GM13976 (cell line): ENCODE data around the gene XRCC1.
"Not testable (repeated sequence)": the region's sequence is repeated elsewhere in the genome, so short reads cannot be mapped to it uniquely, and the experiment has no call there.

Experiments
- DNase-seq: peaks from one replicate; pipeline ENCODE4 v3.0.0; 2012; ENCODE audit warnings: low spot score
- in situ Hi-C: fragments of 300-500 bp; cut with MboI; formaldehyde crosslinking; loops from one replicate; pipeline ENCODE4 v1.12.0; 2022; ENCODE audit warnings: low sequenced_read_pairs, mixed read lengths, inconsistent platforms; ENCODE audit not compliant: unreplicated experiment
- TF ChIP-seq, protein P1 (sequence below): IDR thresholded peaks from 2 replicates; pipeline ENCODE4 v1.5.1; 2012; ENCODE audit warnings: borderline replicate concordance, mild to moderate bottlenecking; ENCODE audit not compliant: insufficient read depth; ENCODE audit errors: extremely low read depth, missing control alignments, control extremely low read depth

The XRCC1 gene

DNA sequence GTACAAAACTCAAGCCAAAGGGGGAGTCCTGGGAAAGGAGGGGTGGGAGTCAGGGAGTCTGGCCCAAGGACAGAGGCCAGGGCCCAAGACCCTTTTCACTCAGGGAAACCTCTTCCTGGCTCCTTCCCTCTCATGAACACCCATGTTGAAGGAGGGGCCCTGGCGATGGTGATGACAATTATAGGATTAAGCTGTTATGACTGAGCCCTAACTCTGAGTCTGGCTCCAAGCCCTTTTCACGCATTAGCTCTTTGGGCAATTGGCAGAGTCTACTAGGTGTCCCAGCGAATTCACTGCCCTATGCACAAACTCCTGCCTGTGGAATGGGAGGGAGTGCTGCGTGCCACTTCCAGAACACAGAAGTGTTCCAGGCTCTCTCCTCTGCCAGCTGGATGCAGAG, 21.7 kb downstream of the XRCC1 start:
- in situ Hi-C loops, result no loop called here

DNA sequence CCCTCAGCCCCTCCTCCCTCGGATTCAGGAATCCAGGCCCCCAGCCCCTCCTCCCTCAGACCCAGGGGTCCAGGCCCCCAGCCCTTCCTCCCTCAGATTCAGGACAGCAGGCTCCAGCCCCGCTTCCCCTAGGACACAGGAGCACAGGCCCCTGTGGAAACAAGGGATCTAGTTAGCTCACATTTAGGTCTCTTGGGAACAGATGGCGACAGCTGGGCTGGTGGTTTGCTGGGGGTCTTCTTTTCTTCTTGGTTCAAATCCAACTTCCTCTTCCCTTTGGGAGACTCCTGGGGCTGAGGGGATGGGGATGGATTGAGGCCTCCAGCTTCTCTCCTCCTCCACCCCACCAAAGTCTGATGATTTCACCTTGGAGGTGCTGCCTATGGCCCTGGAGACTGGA, 22.7 kb downstream of the XRCC1 start:
- TF ChIP-seq, protein P1, sequence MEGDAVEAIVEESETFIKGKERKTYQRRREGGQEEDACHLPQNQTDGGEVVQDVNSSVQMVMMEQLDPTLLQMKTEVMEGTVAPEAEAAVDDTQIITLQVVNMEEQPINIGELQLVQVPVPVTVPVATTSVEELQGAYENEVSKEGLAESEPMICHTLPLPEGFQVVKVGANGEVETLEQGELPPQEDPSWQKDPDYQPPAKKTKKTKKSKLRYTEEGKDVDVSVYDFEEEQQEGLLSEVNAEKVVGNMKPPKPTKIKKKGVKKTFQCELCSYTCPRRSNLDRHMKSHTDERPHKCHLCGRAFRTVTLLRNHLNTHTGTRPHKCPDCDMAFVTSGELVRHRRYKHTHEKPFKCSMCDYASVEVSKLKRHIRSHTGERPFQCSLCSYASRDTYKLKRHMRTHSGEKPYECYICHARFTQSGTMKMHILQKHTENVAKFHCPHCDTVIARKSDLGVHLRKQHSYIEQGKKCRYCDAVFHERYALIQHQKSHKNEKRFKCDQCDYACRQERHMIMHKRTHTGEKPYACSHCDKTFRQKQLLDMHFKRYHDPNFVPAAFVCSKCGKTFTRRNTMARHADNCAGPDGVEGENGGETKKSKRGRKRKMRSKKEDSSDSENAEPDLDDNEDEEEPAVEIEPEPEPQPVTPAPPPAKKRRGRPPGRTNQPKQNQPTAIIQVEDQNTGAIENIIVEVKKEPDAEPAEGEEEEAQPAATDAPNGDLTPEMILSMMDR, result no peak
- DNase-seq, result no peak
- in situ Hi-C loops, result no loop called here

More for the DNA sequence above, 21.7 kb downstream of the XRCC1 start:
- TF ChIP-seq, protein P1, result no peak
- DNase-seq, result no peak

DNA sequence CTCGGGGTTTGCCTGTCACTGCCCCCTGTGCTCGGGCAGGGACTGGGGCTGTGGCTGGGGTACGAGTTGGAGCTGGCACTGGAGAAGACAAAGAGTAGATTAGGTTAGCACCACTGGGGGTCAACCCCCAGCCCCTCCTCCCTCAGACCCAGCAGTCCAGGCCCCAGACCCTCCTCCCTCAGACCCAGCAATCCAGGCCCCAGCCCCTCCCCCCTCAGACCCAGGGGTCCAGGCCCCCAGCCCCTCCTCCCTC, 23.2 kb downstream of the XRCC1 start:
- in situ Hi-C loops, result no loop called here
- no peak for DNase-seq
- TF ChIP-seq, protein P1, result no peak

DNA sequence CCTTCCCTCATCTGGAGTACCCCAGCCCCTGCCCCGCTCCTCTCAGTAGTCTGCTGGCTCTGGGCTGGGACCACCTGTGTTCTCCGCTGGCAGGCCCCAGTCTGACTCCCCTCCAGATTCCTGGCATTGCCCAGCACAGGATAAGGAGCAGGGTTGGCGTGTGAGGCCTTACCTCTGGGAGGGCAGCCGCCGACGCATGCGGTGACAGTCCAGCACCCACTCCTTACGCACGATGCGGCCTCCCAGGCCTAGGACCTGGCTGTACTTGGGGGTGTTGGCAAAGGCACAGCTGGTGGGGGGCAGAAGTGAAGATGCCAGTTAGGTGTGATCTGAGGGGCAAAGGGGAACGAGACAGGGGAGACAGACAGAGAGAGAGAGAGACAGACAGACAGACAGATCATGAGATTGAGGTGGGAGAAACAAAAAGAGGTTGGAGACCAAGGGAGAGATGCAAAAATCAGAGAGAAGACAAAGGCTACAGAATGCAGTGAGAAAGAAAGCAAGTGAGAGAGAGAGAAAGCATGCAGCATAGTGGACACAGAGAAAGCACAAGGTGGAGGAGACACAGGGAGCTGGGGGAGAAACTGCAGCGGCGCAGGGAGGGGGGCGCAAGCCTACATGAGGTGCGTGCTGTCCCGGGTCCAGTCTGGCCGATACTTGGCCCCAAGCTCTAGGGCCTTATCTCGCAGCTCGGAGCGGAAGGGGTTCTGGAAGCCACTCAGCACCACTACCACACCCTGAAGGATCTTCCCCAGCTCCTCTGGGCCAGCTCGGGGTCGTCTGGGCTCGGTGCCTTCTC, 23.7 kb downstream of the XRCC1 start:
- no peak for DNase-seq
- in situ Hi-C loops, result no loop called here
- TF ChIP-seq, protein P1, result no peak

DNA sequence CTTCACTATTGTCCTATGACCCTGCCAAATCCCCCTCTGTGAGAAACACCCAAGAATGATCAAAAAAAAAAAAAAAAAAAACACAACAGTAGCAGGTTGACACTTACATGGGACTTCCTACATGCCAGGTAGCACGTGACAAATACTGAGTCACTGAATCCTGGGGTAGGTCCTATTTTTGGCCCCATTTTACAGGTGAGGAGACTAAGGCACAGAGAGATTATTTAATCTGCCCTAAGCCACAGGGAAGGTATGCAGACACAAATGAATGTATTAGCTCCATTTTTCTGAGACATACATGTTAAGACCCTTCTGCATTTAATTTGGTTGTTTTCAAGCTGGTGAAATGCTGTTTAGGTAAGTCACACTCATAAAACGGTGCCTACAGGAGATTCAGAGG, 26.6 kb downstream of the XRCC1 start:
- no peak for DNase-seq
- in situ Hi-C loops, result no loop called here
- TF ChIP-seq, protein P1, result no peak

DNA sequence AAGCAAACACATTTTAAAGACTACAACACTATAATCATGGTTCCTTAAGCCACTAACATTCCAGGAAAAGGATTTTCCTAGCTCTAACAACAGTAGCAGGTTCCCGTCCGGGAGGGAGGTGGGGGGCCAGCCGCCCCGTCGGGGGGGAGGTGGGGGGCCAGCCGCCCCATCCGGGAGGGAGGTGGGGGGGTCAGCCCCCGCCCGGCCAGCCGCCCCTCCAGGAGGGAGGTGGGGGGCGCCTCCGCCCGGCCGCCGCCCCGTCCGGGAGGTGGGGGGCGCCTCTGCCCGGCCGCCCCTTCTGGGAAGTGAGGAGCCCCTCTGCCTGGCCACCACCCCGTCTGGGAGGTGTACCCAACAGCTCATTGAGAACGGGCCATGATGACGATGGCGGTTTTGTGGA, 27.4 kb downstream of the XRCC1 start:
- DNase-seq, in situ Hi-C loops: not testable (repeated sequence)

DNA sequence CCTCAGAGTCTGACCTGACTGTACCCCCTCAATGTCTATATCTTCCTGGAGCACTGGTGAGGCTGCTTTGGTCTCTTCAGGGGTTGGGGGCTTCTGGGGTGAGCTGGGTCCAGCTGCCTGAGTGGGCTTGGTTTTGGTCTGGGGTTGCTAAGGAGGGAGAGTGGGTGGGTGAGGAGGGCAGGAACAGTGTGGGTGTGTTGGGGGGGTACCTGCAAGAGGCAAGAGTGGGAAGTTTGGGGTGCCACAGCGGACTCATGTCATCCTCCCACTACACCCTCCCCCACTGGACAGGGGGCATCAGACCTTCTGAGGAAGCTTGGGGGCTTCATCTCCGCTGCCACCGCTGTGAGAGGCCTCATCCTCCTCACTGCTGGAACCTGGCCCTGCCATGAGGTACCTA, 28.7 kb downstream of the XRCC1 start:
- no peak for DNase-seq
- in situ Hi-C loops, result no loop called here
- TF ChIP-seq, protein P1, result no peak
